ENCODE results near the gene ARID5B.
A peak's percentile ranks its signal among the peaks of the same experiment; 100 is the strongest.
"Not testable (repeated sequence)": the region's sequence is repeated elsewhere in the genome, so short reads cannot be mapped to it uniquely, and the experiment has no call there.

The ARID5B gene

DNA sequence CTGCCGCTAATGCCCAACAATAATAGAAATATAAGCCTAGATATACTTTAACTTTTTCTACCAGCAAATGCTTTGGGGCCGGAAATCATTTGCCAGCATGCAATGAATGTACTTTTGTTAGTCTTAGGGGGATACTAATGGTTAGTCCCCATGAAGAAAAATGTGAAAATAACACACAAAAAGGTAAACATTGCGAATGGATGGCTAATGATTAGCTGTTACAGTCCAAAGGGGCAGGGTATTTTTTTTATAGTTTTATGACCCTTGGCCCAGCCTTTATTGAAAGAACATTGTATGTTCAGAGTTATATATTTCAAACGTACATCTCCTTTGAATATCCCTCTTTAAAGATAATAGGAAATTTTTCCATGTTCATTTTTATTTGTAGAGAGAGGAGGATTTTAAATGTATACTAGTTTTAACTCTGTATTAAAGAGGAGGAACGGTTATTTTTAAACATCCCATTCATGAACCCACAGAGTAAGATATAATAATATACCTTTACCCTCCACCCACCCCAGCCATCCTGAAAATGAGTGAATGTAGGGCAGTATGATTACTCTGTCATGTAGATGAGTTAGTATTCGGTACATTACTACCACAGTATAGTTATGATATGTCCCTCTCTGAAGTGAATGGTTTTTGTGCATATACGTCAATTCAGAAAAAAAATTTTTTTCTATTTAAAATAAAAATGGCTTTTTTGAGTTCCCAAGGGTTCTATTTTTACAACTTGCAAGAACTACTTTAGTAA is 63.6 kb downstream of the ARID5B start:
- H3K36me3 Mint-ChIP-seq = peaks cover 33% of the 10 kb centered on the region
- ATAC-seq (ENCODE audit: low read depth) (no peak), DNase-seq (ENCODE audit: low spot score in 2 of 2) (no peak)
- H3K27ac Mint-ChIP-seq = peak overlapping the region; percentile 91
- H3K4me1 Mint-ChIP-seq = peaks cover 43% of the 10 kb centered on the region
- H3K4me3 Mint-ChIP-seq = no peak overlapping the region
- H3K27me3 Mint-ChIP-seq = no peaks in the 10 kb centered on the region
- H3K9me3 Mint-ChIP-seq = no peaks in the 10 kb centered on the region

DNA sequence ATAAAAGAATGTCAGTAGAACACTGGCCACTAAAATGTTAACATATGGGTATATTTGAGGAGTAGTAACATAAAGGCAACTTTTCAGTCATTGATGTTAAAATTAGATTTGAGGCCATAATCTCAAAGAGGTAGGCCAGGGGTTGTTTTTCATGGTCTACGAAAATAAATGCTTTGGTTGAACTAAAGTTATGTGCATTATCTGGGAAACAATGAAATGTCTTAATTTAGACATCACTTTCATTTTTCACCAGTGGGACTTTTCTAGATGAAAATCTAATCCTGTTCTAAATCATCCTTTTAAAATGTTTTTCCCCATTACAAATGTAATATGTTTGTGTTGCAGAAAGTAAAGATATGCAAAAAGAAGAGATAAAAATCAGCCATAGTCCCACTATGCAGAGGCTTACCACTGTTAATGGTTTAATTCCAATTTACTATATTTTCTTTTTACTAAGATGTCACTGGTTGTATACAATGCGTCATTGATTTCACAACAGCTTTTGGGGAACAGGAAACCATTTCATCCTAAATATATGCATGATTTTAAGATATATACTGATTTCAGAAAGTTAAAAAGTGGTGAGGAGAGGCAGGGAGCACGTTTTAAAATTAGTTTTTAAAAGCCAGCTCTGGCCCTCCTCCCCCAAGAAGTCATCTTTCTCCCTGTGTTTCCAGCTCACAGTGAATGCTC is 64.3 kb downstream of the ARID5B start:
- no peaks in the 10 kb centered on the region for H3K27me3 Mint-ChIP-seq
- peaks cover 33% of the 10 kb centered on the region for H3K36me3 Mint-ChIP-seq
- H3K27ac Mint-ChIP-seq = peak overlapping the region; percentile 79
- H3K4me1 Mint-ChIP-seq = peaks cover 45% of the 10 kb centered on the region
- H3K9me3 Mint-ChIP-seq = no peaks in the 10 kb centered on the region
- DNase-seq (ENCODE audit: low spot score in 2 of 2) (no peak), ATAC-seq (ENCODE audit: low read depth) (no peak)
- no peak overlapping the region for H3K4me3 Mint-ChIP-seq

DNA sequence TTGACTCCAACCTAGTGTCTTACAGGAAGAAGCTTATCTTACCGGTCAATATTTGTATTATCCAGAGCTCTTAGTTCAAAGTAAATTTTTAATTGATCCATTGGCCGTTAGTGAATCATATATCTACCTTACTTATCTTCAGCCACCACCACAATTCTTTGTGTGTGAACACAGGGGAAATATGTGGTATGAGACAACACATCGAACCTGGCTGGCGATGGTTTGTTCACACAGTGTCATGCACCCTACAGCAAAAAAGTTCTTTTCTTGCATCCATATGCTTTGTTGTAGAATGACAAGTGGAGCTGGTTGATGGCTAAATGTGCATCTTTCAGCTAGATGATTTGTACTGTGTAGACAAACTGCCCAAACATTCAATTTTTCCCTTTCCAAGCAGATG is 65.8 kb downstream of the ARID5B start:
- Mint-ChIP-seq H3K36me3 (peaks cover 34% of the 10 kb centered on the region), H3K27ac (peak overlapping the region; percentile 85), H3K4me1 (peaks cover 37% of the 10 kb centered on the region), H3K9me3 (no peaks in the 10 kb centered on the region), H3K4me3 (no peak overlapping the region), H3K27me3 (no peaks in the 10 kb centered on the region)
- ATAC-seq (ENCODE audit: low read depth) = no peak
- no peak for DNase-seq (ENCODE audit: low spot score in 2 of 2)

DNA sequence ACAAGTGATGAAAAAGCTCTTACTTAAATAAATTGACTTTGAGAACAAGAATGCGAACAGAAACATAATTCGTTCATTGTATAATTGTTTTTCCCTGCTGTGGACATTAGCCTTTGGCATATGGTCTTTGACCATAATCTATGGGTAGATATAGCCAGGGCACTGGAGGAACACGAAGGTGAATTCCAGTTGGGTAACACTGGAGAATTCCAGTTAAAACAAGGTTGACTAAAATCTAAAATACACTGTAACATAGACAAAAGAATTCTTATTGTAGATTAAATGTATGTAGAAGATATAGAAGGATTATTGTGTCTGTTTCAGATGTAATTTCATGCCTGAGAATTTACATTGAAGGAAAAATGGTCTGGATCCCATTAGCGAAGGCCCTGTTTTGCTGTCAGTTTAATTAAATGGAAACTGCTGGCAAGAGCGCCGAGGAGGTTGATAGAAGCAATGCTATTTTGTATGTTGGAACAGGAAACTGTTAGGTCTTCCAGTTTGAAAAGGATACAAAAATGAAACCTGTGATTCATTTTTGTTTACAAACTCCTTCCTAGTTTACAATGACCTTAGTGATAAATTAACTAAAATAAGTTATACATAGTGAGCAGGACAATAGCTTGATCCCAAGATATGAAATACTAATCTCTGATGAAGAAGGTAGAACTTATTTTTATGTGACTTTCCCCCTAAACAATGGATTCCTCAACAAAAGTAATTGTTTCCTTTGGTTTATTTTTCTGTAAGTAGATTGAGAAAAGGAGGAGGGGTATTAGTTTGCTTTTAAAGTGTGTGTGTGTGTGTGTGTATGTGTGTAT is 68.9 kb downstream of the ARID5B start:
- ATAC-seq (ENCODE audit: low read depth) (no peak), DNase-seq (ENCODE audit: low spot score in 2 of 2) (no peak)
- H3K9me3 Mint-ChIP-seq = no peaks in the 10 kb centered on the region
- H3K36me3 Mint-ChIP-seq = peaks cover 33% of the 10 kb centered on the region
- no peak overlapping the region for H3K4me3 Mint-ChIP-seq
- peaks cover 37% of the 10 kb centered on the region for H3K4me1 Mint-ChIP-seq
- peak overlapping the region; percentile 52 for H3K27ac Mint-ChIP-seq
- H3K27me3 Mint-ChIP-seq = no peaks in the 10 kb centered on the region

DNA sequence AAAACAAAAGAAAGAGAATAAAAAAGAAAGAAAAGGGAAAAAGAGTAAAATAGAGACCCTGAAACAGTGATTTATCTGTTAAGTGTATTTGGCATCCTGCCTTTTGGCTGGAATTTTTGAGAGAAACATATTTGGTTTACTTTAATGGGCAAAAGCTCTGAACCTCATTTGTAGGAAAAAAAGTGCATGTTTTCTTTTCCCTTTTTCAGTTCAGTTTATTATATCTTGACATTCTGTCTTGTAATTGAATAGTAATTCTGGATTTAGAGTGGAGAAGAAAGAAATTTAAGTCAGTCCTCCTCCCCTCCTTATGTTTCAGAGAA is 69.5 kb downstream of the ARID5B start:
- ATAC-seq (ENCODE audit: low read depth) (no peak), DNase-seq (ENCODE audit: low spot score in 2 of 2) (no peak)
- Mint-ChIP-seq H3K4me1 (peaks cover 39% of the 10 kb centered on the region), H3K27me3 (no peaks in the 10 kb centered on the region), H3K9me3 (no peaks in the 10 kb centered on the region), H3K36me3 (peaks cover 35% of the 10 kb centered on the region), H3K27ac (peak overlapping the region; percentile 52), H3K4me3 (no peak overlapping the region)

DNA sequence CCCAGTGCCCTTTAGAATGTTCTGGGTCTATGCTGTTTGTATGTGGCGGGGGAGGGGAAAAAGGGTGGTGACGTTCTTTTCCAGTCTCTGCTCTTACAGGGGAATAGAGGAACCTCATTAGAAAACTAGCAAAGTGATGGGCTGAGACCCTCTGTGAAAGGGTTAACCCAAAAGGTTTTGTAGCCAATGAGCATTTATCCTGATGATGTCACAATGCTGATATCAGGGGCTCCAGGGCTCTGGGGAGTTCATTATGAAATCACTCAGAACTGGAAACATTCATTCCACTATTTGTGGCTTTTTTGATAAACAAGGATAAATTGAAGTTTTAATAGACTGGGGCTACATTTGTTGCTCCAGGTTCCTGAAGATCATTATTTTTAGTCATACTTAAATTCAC is 71.7 kb downstream of the ARID5B start:
- H3K36me3 Mint-ChIP-seq = peaks cover 30% of the 10 kb centered on the region
- peak overlapping the region; percentile 92 for H3K27ac Mint-ChIP-seq

DNA sequence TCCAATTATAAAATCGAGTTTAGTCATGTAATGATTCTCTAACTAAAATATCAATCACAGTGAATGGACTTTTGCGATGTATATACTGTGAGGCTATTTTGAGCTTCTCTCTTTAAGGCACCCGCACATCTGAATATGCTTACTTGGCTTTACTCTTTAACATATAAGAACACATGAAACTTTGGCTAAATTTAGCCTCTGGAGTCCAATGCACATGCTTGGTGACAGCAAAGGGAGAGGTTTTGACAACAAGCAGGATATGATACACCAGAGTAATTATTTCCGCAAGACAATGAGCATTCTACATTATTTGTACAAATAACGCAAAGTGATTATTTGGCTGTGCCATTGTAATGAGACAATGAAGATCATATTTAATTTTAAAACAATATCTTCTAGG is 72.4 kb downstream of the ARID5B start:
- ATAC-seq (ENCODE audit: low read depth) (no peak), DNase-seq (ENCODE audit: low spot score in 2 of 2) (no peak)
- peak overlapping the region; percentile 92 for H3K27ac Mint-ChIP-seq

More for the DNA sequence above, 71.7 kb downstream of the ARID5B start:
- ATAC-seq (ENCODE audit: low read depth) = no peak
- Mint-ChIP-seq H3K27me3 (no peaks in the 10 kb centered on the region), H3K4me1 (peaks cover 34% of the 10 kb centered on the region), H3K4me3 (peak overlapping the region; percentile 2), H3K9me3 (peaks cover 2% of the 10 kb centered on the region)
- DNase-seq (ENCODE audit: low spot score in 2 of 2) = no peak

DNA sequence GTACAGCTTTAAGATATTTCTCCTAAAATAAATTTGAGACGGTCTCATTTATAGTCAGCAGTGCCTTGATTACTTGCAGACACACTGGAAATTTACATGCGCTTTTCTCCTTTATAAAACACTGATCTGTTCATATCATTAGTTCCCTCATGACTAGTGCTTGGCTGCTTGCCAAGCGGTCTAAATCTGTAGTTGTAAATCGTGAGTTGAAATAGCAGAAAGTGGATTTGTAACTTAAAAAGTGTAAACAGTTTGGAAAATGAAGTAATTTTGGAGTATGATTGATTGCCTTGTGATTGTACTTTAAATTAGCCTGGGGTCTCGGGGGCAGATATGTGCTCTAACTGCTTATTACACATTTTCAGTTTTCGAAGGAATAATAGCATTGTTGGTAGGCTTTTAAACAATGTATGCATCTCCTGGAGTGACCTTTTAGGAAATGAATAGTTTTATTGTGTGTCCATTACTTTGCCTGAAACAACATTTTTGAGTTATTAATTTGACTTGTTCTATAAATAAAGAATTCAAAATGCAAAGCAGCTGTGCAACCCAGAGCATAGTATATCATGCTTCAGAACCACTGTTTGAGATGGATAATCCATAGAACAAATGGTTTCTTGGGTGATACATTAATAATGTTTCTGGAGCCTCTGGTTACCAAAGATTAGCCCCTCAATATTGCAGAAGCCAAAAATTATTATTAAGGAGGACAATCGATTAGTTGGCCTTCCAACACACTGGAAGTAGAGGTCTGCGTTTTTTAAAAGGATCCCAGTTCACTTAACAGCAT is 73.3 kb downstream of the ARID5B start:
- H3K4me3 Mint-ChIP-seq = peak overlapping the region; percentile 73

More for the DNA sequence above, 72.4 kb downstream of the ARID5B start:
- Mint-ChIP-seq H3K4me1 (peaks cover 39% of the 10 kb centered on the region), H3K27me3 (no peaks in the 10 kb centered on the region), H3K9me3 (peaks cover 2% of the 10 kb centered on the region), H3K36me3 (peaks cover 29% of the 10 kb centered on the region), H3K4me3 (peak overlapping the region; percentile 63)

DNA sequence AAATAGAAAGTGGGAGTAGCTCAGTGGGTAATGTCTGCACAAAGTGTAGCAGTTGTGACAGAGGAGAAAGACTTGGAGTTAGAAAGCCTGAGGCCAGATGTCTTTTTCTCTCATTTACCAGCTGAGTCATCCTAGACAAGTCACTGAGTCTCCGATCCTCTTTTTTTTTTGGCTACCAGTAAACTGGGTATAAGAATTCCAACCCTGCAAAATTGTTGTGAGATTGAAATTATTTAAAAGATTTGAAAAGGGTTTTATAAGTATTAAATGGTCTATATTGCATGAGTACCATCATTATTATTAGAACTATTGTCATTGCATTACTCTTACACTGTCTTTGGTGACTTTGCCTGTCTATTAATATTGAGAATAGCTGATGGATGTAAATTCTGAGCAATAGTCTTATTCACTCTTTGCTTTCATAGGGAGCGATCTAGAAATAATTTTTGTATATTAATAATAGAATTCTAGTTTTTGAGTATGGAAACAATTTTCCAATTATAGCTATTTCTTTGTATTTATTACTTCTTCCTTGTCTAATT is 74.0 kb downstream of the ARID5B start:
- DNase-seq (ENCODE audit: low spot score in 2 of 2) = no peak
- H3K27ac Mint-ChIP-seq = peak overlapping the region; percentile 92
- no peaks in the 10 kb centered on the region for H3K27me3 Mint-ChIP-seq
- H3K9me3 Mint-ChIP-seq = peaks cover 2% of the 10 kb centered on the region
- H3K4me1 Mint-ChIP-seq = peaks cover 41% of the 10 kb centered on the region
- ATAC-seq (ENCODE audit: low read depth) = peak; percentile 31
- H3K36me3 Mint-ChIP-seq = peaks cover 30% of the 10 kb centered on the region
- H3K4me3 Mint-ChIP-seq = peak overlapping the region; percentile 21

More for the DNA sequence above, 73.3 kb downstream of the ARID5B start:
- Mint-ChIP-seq H3K9me3 (peaks cover 2% of the 10 kb centered on the region), H3K27ac (peak overlapping the region; percentile 92), H3K27me3 (no peaks in the 10 kb centered on the region), H3K4me1 (peaks cover 43% of the 10 kb centered on the region), H3K36me3 (peaks cover 30% of the 10 kb centered on the region)
- no peak for DNase-seq (ENCODE audit: low spot score in 2 of 2)
- ATAC-seq (ENCODE audit: low read depth) = peak; percentile 34

DNA sequence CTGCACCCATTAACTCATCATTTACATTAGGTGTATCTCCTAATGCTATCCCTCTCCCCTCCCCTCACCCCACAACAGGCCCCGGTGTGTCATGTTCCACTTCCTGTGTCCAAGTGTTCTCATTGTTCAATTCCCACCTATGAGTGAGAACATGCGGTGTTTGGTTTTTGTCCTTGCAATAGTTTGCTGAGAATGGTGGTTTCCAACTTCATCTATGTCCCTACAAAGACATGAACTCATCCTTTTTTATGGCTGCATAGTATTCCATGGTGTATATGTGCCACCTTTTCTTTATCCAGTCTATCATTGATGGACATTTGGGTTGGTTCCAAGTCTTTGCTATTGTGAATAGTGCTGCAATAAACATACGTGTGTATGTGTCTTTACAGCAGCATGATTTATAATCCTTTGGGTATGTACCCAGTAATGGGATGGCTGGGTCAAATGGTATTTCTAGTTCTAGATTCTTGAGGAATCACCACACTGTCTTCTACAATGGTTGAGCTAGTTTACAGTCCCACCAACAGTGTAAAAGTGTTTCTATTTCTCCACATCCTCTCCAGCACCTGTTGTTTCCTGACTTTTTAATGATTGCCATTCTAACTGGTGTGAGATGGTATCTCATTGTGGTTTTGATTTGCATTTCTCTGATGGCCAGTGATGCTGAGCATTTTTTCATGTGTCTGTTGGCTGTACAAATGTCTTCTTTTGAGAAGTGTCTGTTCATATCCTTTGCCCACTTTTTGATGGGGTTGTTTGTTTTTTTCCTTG is 75.6 kb downstream of the ARID5B start:
- not testable (repeated sequence) for H3K27me3 Mint-ChIP-seq; ATAC-seq (ENCODE audit: low read depth); DNase-seq (ENCODE audit: low spot score in 2 of 2); H3K9me3 Mint-ChIP-seq
- Mint-ChIP-seq H3K27ac (peak overlapping the region; percentile 95), H3K4me3 (peak overlapping the region; percentile 11), H3K4me1 (peaks cover 50% of the 10 kb centered on the region), H3K36me3 (peaks cover 31% of the 10 kb centered on the region)

DNA sequence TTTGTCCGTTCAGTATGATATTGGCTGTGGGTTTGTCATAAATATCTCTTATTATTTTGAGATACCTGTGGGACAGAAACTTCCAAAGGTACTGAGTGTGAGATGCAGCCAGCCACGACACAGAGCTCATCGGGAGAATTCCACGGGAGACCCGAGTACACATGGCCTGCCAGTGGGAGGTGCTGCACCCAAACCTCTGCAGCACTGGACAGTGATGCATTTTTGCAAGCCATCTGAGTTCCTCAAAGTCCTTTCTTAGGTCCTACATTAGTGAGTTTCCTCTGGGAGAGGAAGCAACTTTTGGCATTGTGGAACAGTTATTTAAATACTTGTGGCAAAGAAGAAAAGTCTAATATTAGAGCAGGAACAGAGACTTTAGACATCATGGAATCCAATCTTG is 77.5 kb downstream of the ARID5B start:
- DNase-seq (ENCODE audit: low spot score in 2 of 2) = no peak
- Mint-ChIP-seq H3K27ac (peak overlapping the region; percentile 95), H3K27me3 (no peaks in the 10 kb centered on the region), H3K4me3 (peak overlapping the region; percentile 49), H3K4me1 (peaks cover 49% of the 10 kb centered on the region), H3K9me3 (peaks cover 2% of the 10 kb centered on the region), H3K36me3 (peaks cover 33% of the 10 kb centered on the region)
- peak; percentile 65 for ATAC-seq (ENCODE audit: low read depth)

DNA sequence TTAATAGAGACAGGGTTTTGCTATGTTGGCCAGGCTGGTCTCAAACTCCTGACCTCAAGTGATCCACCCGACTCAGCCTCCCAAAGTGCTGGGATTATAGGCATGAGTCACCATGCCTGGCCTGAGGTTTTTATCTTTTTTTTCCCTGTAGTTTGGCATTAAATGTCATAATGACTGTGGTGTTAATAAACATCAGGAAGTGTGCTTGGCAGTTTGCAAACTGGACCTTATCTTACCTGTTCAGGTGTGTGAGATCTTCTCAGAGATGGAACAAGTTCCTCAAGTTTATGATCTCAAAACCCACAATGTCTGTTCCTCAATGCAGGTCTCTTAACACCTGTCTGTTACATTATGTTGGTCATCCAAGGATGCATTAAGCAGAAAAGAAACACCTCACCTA is 80.0 kb downstream of the ARID5B start:
- Mint-ChIP-seq H3K4me3 (no peak overlapping the region), H3K27ac (peak overlapping the region; percentile 95), H3K36me3 (peaks cover 38% of the 10 kb centered on the region), H3K27me3 (no peaks in the 10 kb centered on the region), H3K9me3 (peaks cover under 1% of the 10 kb centered on the region), H3K4me1 (peaks cover 47% of the 10 kb centered on the region)
- DNase-seq (ENCODE audit: low spot score in 2 of 2) (no peak), ATAC-seq (ENCODE audit: low read depth) (no peak)

DNA sequence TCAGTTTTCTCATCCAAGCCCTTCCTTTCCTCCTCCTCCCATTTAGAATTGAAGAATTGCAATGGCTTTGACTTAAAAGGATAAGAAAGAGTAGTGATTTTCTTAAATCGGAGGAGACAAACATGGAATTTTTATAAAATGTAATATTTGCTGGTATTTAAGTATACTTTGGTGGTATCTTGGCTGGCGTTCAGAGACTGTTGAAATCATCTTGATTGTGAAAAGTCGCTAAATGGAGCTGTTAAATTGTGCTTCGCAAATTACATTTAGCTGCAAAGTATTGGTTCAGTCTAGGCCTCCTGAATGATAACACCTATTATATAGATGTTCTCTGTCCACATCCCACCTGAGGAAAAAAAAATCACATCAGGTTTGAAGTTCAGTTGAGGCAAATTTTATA is 81.8 kb downstream of the ARID5B start:
- H3K4me3 Mint-ChIP-seq = no peak overlapping the region
- no peaks in the 10 kb centered on the region for H3K9me3 Mint-ChIP-seq
- H3K4me1 Mint-ChIP-seq = peaks cover 57% of the 10 kb centered on the region
- no peaks in the 10 kb centered on the region for H3K27me3 Mint-ChIP-seq
- peak overlapping the region; percentile 95 for H3K27ac Mint-ChIP-seq
- DNase-seq (ENCODE audit: low spot score in 2 of 2) = no peak
- ATAC-seq (ENCODE audit: low read depth) = no peak
- H3K36me3 Mint-ChIP-seq = peaks cover 34% of the 10 kb centered on the region

Data from memory B cell (primary cell).